ENCODE measurements around the gene HEATR5A.
"Not testable (repeated sequence)": the region's sequence is repeated elsewhere in the genome, so short reads cannot be mapped to it uniquely, and the experiment has no call there.

HEATR5A gene

GRCh38 chr14:31420319-31421111 is at the start of gene HEATR5A:
HEATR5A (minus strand) TSS chr14:31420550; CDS start chr14:31402975, 17,575 bp downstream.
- H3K4me3 ChIP-seq (ENCODE audit: low read depth, low read length), result peak within 1 kb of the TSS; percentile 98
- in situ Hi-C loops (cut with HindIII; ENCODE audit: low sequenced_read_pairs), result no loop called here
- DNase-seq (ENCODE audit: low read depth), result peak; percentile 90
- TF ChIP-seq CTCF (IDR thresholded peaks at IDR 0.05; ENCODE audit: low read depth, low read length, missing control alignments), result no peak

- no peak for TF ChIP-seq CTCF (IDR thresholded peaks at IDR 0.05; ENCODE audit: low read depth, low read length, missing control alignments)
- H3K4me3 ChIP-seq (ENCODE audit: low read depth, low read length), result no peak overlapping the region
- no peak for DNase-seq (ENCODE audit: low read depth)
- in situ Hi-C loops (cut with HindIII; ENCODE audit: low sequenced_read_pairs), result no loop called here
Observed at GRCh38 chr14:31466554-31466953, 46.2 kb upstream of the HEATR5A start.

- no peak overlapping the region for H3K4me3 ChIP-seq (ENCODE audit: low read depth, low read length)
- in situ Hi-C loops (cut with HindIII; ENCODE audit: low sequenced_read_pairs), result no loop called here
- DNase-seq (ENCODE audit: low read depth), result no peak
- no peak for TF ChIP-seq CTCF (IDR thresholded peaks at IDR 0.05; ENCODE audit: low read depth, low read length, missing control alignments)
Observed at GRCh38 chr14:31465111-31465510, 44.8 kb upstream of the HEATR5A start.

- in situ Hi-C loops (cut with HindIII; ENCODE audit: low sequenced_read_pairs), result not testable (repeated sequence)
Observed at GRCh38 chr14:31462450-31462849, 42.1 kb upstream of the HEATR5A start.

GRCh38 chr14:31461545-31461944 is 41.2 kb upstream of the HEATR5A start:
- no peak for TF ChIP-seq CTCF (IDR thresholded peaks at IDR 0.05; ENCODE audit: low read depth, low read length, missing control alignments)
- DNase-seq (ENCODE audit: low read depth), result no peak
- no peak overlapping the region for H3K4me3 ChIP-seq (ENCODE audit: low read depth, low read length)
- in situ Hi-C loops (cut with HindIII; ENCODE audit: low sequenced_read_pairs), result no loop called here

More at GRCh38 chr14:31462450-31462849, 42.1 kb upstream of the HEATR5A start:
- not testable (repeated sequence) for DNase-seq (ENCODE audit: low read depth); H3K4me3 ChIP-seq (ENCODE audit: low read depth, low read length)

- no peak for DNase-seq (ENCODE audit: low read depth)
- peak overlapping the region; percentile 71 for H3K4me3 ChIP-seq (ENCODE audit: low read depth, low read length)
- in situ Hi-C loops (cut with HindIII; ENCODE audit: low sequenced_read_pairs), result no loop called here
- TF ChIP-seq CTCF (IDR thresholded peaks at IDR 0.05; ENCODE audit: low read depth, low read length, missing control alignments), result no peak
Observed at GRCh38 chr14:31457665-31458659, 37.6 kb upstream of the HEATR5A start.

All from astrocyte of the cerebellum (primary cell).